Measurements from ENCODE around the gene PEX26. TPM values are rescaled to one million over a fixed set of nuclear protein-coding genes. Genes with fewer than 3 reads are reported as not detected.
A peak's percentile ranks its signal among the peaks of the same experiment; 100 is the strongest.

PEX26 gene
- total and polyA plus RNA-seq, 2 of the 13 experiments (the other 11 are each of a cell fraction or from before 2014, with no cell fraction given) = 10.6 to 25.1 TPM

GRCh38 chr22:18044548-18045271 lies 33.1 kb upstream of the PEX26 start (continued):
- peak; percentile 87 for TF ChIP-seq BCL6 (CRISPR knock-in tag; IDR thresholded peaks at IDR 0.05)
- TF ChIP-seq HMGXB3 (CRISPR knock-in tag; IDR thresholded peaks at IDR 0.05; ENCODE audit: borderline replicate concordance) = peak; percentile 69; the same call in 1 of the 2 replicates
- no peak for TF ChIP-seq ZNF343 (CRISPR knock-in tag; IDR thresholded peaks at IDR 0.05)
- no peak for TF ChIP-seq CREB3 (CRISPR knock-in tag; IDR thresholded peaks at IDR 0.05)
- TF ChIP-seq NFE2 (CRISPR knock-in tag; IDR thresholded peaks at IDR 0.05) = no peak
- no peak for TF ChIP-seq ZBTB44 (CRISPR knock-in tag; IDR thresholded peaks at IDR 0.05)
- no peak for TF ChIP-seq ZSCAN29 (CRISPR knock-in tag; conservative IDR thresholded peaks at IDR 0.05)
- TF ChIP-seq MIXL1 (CRISPR knock-in tag; IDR thresholded peaks at IDR 0.05) = peak; percentile 79
- TF ChIP-seq SSRP1 (CRISPR knock-in tag; IDR thresholded peaks at IDR 0.05) = no peak
- TF ChIP-seq, protein P1, sequence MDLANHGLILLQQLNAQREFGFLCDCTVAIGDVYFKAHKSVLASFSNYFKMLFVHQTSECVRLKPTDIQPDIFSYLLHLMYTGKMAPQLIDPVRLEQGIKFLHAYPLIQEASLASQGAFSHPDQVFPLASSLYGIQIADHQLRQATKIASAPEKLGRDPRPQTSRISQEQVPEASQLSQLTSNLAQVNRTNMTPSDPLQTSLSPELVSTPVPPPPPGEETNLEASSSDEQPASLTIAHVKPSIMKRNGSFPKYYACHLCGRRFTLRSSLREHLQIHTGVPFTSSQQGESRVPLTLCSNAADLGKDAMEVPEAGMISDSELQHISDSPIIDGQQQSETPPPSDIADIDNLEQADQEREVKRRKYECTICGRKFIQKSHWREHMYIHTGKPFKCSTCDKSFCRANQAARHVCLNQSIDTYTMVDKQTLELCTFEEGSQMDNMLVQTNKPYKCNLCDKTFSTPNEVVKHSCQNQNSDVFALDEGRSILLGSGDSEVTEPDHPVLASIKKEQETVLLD (CRISPR knock-in tag; IDR thresholded peaks at IDR 0.05; ENCODE audit: low read depth) = no peak
- TF ChIP-seq GATAD1 (CRISPR knock-in tag; IDR thresholded peaks at IDR 0.05) = peak; percentile 59; the same call in 1 of the 2 replicates
- TF ChIP-seq DMAP1 (CRISPR knock-in tag; IDR thresholded peaks at IDR 0.05) = peak; percentile 58; the same call in 1 of the 2 replicates
- TF ChIP-seq, protein P2, sequence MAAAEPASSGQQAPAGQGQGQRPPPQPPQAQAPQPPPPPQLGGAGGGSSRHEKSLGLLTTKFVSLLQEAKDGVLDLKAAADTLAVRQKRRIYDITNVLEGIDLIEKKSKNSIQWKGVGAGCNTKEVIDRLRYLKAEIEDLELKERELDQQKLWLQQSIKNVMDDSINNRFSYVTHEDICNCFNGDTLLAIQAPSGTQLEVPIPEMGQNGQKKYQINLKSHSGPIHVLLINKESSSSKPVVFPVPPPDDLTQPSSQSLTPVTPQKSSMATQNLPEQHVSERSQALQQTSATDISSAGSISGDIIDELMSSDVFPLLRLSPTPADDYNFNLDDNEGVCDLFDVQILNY (CRISPR knock-in tag; conservative IDR thresholded peaks at IDR 0.05) = no peak
- no peak for TF ChIP-seq ZNF546 (CRISPR knock-in tag; conservative IDR thresholded peaks at IDR 0.05)
- TF ChIP-seq FOXM1 (CRISPR knock-in tag; IDR thresholded peaks at IDR 0.05) = no peak
- no peak for TF ChIP-seq ZNF296 (CRISPR knock-in tag; conservative IDR thresholded peaks at IDR 0.05)
- no peak for TF ChIP-seq TBP (CRISPR knock-in tag; IDR thresholded peaks at IDR 0.05)
- TF ChIP-seq SAP130 (CRISPR knock-in tag; IDR thresholded peaks at IDR 0.05; ENCODE audit: low read depth) = peak; percentile 90
- no peak for TF ChIP-seq PAX8 (CRISPR knock-in tag; IDR thresholded peaks at IDR 0.05; ENCODE audit: borderline replicate concordance)
- TF ChIP-seq ZNF639 (CRISPR knock-in tag; conservative IDR thresholded peaks at IDR 0.05) = no peak
- no peak for TF ChIP-seq ZNF816 (CRISPR knock-in tag; IDR thresholded peaks at IDR 0.05; ENCODE audit: borderline replicate concordance)
